DMS79 treated with DMSO at 0.1 percent for 48 hours (cell line): ENCODE results near the gene LSS.
"Not testable (repeated sequence)": the region's sequence is repeated elsewhere in the genome, so short reads cannot be mapped to it uniquely, and the experiment has no call there.

Source experiments
- DNase-seq: peaks from one replicate; lab custom pipeline; 2025; lab: John Stamatoyannopoulos, UW

The LSS gene

DNA sequence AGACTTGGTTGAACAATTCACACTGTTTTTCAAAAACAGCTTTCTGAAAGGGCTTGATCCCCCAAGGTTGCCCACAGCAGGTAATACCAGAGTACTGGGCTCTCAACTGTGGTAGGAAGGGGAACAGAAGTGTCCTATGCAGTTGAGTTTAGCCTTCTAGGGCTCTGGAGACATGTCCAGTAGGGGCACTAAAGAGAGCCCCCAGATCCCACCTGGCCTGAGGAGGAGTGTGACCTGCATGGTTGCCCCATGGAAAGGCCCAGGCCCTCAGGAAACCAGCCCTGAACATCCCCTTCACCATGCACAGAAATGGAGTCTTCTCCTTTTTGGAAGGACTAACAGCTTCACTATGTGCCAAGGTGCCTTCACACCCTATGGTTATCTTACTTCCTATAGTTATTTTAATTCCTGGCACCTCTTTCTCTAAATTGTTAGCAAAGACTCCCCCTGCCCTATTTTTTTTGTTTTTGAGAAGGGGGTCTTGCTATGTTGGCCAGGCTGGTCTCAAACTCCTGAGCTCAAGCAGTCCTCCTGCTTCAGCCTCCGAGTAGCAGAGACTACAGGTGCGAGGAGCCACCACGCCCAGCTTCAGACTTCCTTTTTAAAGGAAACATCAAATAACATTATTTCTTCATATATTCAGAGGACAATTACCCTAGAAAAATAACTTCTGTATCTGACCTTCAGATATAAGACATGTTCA lies 16.8 kb upstream of the LSS start:
- no peak for DNase-seq

DNA sequence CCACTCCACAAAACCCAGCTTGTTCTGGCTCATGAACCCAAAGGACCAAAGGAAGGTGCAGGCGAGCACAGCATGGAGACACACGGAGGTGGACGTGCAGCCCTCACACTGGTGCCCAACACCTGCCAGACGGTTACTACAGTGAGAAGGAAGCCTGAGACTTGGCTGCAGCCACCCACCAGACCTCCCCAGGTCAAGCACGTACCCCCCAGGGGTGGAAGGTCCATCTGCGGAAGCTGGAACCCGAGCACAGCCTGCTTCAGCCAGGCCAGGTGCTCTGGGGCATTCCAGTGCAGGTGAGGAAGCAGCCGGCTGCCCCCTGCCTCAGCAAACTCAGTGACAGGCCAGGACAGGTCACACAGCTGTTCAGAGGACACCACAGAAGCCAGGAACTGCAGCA lies 16.0 kb upstream of the LSS start:
- DNase-seq, result no peak

DNA sequence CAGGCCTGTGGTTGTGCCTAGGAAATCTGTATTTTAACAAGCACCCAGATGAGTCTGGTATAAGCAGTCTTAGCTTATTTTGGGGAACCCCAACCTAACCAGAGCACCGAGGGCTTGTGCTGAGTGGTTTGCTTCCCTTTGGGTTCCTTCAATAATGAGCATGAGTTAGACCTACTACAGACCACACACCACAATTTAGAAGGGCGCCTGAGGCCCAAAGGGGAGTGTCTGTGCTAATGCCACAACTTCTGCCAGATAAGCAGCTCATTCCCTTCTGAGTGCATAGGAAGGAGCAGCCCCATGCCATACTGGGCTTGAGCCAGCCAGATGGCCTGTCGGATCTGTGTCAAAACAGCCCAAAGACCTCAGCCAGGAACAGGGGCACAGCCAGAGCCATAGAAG lies 15.4 kb upstream of the LSS start:
- no peak for DNase-seq

GRCh38 chr21:46243325-46243724 lies 14.8 kb upstream of the LSS start:
- no peak for DNase-seq

GRCh38 chr21:46241577-46241976 lies 13.0 kb upstream of the LSS start:
- not testable (repeated sequence) for DNase-seq

- no peak for DNase-seq
Measured at GRCh38 chr21:46239817-46240325, 11.3 kb upstream of the LSS start.

DNA sequence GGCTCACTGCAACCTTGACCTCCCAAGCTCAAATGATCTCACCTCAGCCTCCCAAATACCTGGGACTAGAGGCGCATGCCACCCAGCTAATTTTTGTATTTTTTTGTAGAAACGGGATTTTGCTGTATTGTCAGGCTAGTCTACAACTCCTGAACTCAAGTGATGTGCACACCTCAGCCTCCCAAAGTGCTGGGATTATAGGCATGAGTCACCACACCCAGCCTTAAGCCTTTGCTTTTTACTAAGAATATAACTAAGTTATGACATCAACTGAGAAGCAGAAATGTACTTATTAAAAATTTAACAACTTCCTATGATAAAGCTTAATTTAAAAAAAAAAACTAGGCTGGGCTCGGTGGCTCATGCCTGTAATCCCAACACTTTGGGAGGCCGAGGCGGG lies 8.9 kb upstream of the LSS start:
- no peak for DNase-seq

- DNase-seq, result no peak
Measured at GRCh38 chr21:46234436-46234950, 5.9 kb upstream of the LSS start.

- DNase-seq, result no peak
Measured at GRCh38 chr21:46229923-46230260, 1.3 kb upstream of the LSS start.

- DNase-seq, result peak; percentile 56
Measured at GRCh38 chr21:46229133-46229922, 754 bp upstream of the LSS start.

DNA sequence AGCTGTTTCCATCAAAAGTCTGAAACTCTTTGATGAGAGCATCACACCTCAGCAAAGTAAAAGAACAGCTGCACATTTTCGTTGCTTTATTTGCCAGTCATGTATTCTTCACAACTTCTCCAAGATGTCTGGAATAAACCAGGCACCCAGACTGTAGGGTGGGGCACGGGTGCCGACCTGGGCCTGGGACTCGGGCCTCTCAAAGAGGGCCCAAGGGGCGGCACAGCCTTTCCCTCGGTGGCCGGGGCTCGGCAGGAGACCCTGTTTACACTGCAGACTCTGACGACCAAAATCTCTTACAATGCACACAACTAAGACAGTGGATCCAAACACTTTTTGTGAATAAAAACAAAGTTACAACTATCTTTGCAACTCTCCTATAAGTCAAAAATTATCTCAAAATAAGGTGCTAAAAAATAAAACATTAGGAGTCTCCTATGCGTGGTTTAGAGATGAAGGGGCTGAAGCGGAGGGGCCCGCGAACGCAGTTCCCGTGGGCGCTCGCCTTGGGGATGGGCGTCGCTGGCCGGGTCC lies 696 bp downstream of the LSS start:
- no peak for DNase-seq

DNA sequence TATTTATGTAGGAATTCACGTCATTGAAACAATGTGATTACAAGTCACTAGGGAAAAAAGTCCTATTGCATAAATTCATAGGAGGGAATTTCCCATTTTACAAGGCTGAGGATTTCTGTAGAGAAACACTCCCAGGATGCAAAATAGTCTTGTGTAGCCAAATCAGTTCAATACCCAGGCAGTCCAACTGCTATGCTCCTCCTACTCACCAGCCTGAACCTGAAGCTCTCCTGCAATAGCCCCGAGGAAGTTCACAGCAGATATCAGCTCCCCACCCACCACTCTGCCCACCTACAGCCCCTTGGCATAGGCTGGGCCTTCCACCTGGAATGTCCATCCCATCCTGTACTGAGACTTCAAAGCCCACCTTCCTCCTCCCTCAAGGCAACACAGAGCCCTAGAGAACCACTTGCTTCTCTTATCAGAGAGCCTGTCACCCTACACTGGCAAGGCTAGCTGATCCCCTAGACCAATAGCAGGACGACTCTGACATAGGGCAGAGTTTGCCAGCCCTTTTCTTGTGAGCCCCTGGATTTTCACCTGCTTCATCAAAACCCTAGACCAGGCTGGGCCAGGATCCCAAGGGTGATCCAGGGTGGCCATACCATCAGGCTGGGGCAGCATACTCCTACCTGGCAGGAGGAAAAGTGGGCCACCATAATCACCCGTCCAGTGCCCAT lies 1.5 kb downstream of the LSS start:
- peak; percentile 44 for DNase-seq

- no peak for DNase-seq
Measured at GRCh38 chr21:46226146-46226545, 2.4 kb downstream of the LSS start.

DNA sequence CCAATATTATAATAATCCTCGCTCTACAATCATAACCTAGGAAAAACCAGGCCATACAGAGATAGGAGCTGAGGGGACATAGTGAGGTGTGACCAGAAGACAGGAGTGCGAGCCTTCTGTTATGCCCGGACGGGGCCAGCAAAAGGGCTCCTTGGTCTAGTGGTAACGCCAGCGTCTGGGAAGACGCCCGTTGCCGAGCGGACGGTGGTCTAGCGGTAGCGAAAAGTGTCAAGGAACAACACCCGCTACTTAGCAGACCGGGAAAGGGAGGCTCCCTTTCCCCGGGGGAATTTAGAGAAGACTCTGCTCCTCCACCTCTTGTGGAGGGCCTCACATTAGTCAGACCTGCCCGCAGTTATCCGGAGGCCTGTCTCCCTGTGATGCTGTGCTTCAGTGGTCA lies 4.9 kb downstream of the LSS start:
- DNase-seq, result not testable (repeated sequence)

DNA sequence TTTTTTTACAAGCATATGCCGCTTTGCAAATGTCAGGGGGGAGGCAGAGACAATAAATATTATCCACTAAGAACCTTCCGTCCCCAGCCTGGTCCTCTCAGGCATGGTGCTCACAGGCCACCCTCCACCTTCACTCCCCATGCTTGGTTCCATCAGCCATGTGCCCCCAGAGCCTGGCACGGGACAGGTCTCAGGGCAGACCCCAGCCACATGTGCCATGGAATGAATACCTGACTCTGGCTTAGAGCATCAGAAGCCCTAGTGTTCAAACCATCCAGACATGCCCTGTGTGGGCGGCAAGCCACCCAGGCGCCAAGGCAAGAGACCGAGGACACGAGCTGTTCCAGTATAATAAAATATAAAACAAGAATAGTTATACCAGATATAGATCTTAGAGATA lies 5.4 kb downstream of the LSS start:
- no peak for DNase-seq

- no peak for DNase-seq
Measured at GRCh38 chr21:46222436-46223116, 6.0 kb downstream of the LSS start.

GRCh38 chr21:46221664-46222435 lies 6.7 kb downstream of the LSS start:
- DNase-seq, result no peak

DNA sequence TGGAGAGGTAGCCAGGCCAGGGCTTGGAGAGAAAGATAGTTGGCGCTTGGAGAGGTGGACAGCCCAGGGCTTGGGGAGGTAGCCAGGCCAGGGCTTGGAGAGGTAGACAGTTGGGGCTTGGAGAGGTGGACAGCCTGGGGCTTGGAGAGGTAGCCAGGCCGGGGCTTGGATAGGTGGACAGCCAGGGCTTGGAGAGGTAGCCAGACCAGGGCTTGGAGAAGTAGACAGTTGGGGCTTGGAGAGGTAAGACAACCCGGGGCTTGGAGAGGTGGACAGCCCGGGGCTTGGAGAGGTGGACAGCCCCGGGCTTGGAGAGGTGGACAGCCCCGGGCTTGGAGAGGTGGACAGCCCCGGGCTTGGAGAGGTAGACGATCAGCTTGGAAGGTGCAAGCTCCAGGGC lies 7.7 kb downstream of the LSS start:
- DNase-seq, result no peak

GRCh38 chr21:46220275-46220810 lies 8.2 kb downstream of the LSS start:
- DNase-seq, result peak; percentile 88

GRCh38 chr21:46219591-46220239 lies 8.9 kb downstream of the LSS start:
- DNase-seq, result peak; percentile 88
